Bronchial epithelial cell (primary cell): ENCODE results near the gene KCNK13. TPM values are rescaled to one million over a fixed set of nuclear protein-coding genes. Genes with fewer than 3 reads are reported as not detected.

Experiments
- DNase-seq: peaks from one replicate; pipeline ENCODE4 v3.0.0-alpha.2; 2010; ENCODE audit warnings: low read depth
- FAIRE-seq: peaks from 2 replicates; lab custom pipeline; 2011; peaks lifted over from hg19 to GRCh38; lab: Jason Lieb, UNC
- H3K27me3 ChIP-seq: 2 replicates; pipeline ENCODE4 v1.5.1; 2011; ENCODE audit warnings: low read length; ENCODE audit not compliant: control insufficient read depth, insufficient read depth
- H3K36me3 ChIP-seq: 2 replicates; pipeline ENCODE4 v1.5.1; 2011; ENCODE audit warnings: low read length; ENCODE audit not compliant: control insufficient read depth, insufficient read depth
- H3K4me3 ChIP-seq: 2 replicates; pipeline ENCODE4 v1.5.1; 2011; ENCODE audit warnings: mild to moderate bottlenecking, low read depth, low read length, control low read depth
- total RNA-seq: library from RNA; depleted of rRNA; stranded (reverse); fragments of >200 nt; gene quantifications from 2 replicates; pipeline ENCODE4 v1.2.1, GENCODE V29; 2014
- TF ChIP-seq, protein P1 (sequence below): IDR thresholded peaks from 2 replicates; pipeline ENCODE4 v1.5.1; 2011; ENCODE audit warnings: mild to moderate bottlenecking, moderate library complexity, low read length, control low read depth, inconsistent platforms; ENCODE audit not compliant: insufficient read depth, severe bottlenecking

KCNK13 gene
- total RNA-seq, 1 donor from 2014 or later: not detected

DNA sequence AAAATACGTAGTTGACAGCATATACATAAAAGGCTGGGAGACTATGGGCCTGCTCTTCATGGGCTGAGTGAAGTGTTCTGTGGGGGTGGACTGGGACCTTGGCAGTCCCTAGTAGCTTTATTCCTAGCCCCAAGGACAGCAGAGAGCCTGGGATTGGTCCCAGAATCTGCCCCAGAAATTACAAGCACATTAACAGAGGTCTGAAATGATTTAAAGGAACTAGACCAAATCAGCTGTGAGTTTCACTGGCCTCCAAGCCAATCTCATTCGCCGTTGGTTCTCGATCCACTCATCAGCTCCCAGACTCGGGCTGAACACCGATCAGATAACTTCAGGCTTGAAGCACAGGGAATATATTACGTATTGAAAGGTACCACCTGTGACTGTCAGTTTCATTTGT lies 117.6 kb downstream of the KCNK13 start:
- Histone ChIP-seq H3K36me3 (no peaks in the 10 kb centered on the region), H3K27me3 (no peaks in the 10 kb centered on the region), H3K4me3 (no peak overlapping the region)
- no peak for FAIRE-seq
- no peak for DNase-seq
- TF ChIP-seq, protein P1, sequence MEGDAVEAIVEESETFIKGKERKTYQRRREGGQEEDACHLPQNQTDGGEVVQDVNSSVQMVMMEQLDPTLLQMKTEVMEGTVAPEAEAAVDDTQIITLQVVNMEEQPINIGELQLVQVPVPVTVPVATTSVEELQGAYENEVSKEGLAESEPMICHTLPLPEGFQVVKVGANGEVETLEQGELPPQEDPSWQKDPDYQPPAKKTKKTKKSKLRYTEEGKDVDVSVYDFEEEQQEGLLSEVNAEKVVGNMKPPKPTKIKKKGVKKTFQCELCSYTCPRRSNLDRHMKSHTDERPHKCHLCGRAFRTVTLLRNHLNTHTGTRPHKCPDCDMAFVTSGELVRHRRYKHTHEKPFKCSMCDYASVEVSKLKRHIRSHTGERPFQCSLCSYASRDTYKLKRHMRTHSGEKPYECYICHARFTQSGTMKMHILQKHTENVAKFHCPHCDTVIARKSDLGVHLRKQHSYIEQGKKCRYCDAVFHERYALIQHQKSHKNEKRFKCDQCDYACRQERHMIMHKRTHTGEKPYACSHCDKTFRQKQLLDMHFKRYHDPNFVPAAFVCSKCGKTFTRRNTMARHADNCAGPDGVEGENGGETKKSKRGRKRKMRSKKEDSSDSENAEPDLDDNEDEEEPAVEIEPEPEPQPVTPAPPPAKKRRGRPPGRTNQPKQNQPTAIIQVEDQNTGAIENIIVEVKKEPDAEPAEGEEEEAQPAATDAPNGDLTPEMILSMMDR: no peak

GRCh38 chr14:90179809-90180779 lies 118.3 kb downstream of the KCNK13 start:
- FAIRE-seq (no peak), DNase-seq (no peak)
- TF ChIP-seq, protein P1: no peak
- Histone ChIP-seq H3K36me3 (no peaks in the 10 kb centered on the region), H3K27me3 (no peaks in the 10 kb centered on the region), H3K4me3 (no peak overlapping the region)

- Histone ChIP-seq H3K4me3 (no peak overlapping the region), H3K36me3 (no peaks in the 10 kb centered on the region), H3K27me3 (no peaks in the 10 kb centered on the region)
- TF ChIP-seq, protein P1: no peak
- FAIRE-seq (no peak), DNase-seq (no peak)
These were observed 122.3 kb downstream of the KCNK13 start for GRCh38 chr14:90184094-90184493.

- Histone ChIP-seq H3K27me3 (no peaks in the 10 kb centered on the region), H3K36me3 (no peaks in the 10 kb centered on the region), H3K4me3 (no peak overlapping the region)
- DNase-seq (no peak), FAIRE-seq (no peak)
- TF ChIP-seq, protein P1: no peak
These were observed 122.9 kb downstream of the KCNK13 start for GRCh38 chr14:90184571-90185266.

GRCh38 chr14:90188588-90188987 lies 126.8 kb downstream of the KCNK13 start:
- TF ChIP-seq, protein P1: no peak
- DNase-seq: no peak
- H3K36me3 ChIP-seq: no peaks in the 10 kb centered on the region
- H3K27me3 ChIP-seq: no peaks in the 10 kb centered on the region
- no peak overlapping the region for H3K4me3 ChIP-seq
- no peak for FAIRE-seq
